ENCODE data around the gene JAZF1.

- TF ChIP-seq CTCF (IDR thresholded peaks at IDR 0.05) = no peak
- no peak for TF ChIP-seq POLR2A (IDR thresholded peaks at IDR 0.05)
Observed at GRCh38 chr7:28163949-28164348, 16.6 kb downstream of the JAZF1 start.
